MCF 10A (cell line): ENCODE results near the gene SRRD. TPM values are rescaled to one million over a fixed set of nuclear protein-coding genes. Genes with fewer than 3 reads are reported as not detected.

Experiments used
- BruUV-seq: library from RNA; stranded (reverse); fragments of 400-500 nt; replicated peaks from 2 replicates; lab custom pipeline; 2021; lab: Mats Ljungman, UMichigan
- CTCF ChIA-PET: fragments of 300-600 bp; sonication (Branson Sonifier 250); formaldehyde crosslinking; extraction: SDS; loops from one replicate; lab custom pipeline; 2021; ENCODE audit warnings: antibody characterized with exemption, inconsistent platforms; lab: Yijun Ruan, JAX
- POLR2A ChIA-PET: fragments of 300-600, 350-650 bp; sonication (Branson Sonifier 250); formaldehyde crosslinking; extraction: SDS; loops from one replicate; lab custom pipeline; 2020; ENCODE audit warnings: antibody characterized with exemption, inconsistent platforms; lab: Yijun Ruan, JAX
- DNase-seq: peaks from one replicate; pipeline ENCODE4 v3.0.0-alpha.2; 2018; ENCODE audit not compliant: unreplicated experiment
- H3K27ac Mint-ChIP-seq: one replicate; pipeline ENCODE4 v1.8.0; 2022; ENCODE audit warnings: mild to moderate bottlenecking, low read depth, mixed read lengths; ENCODE audit not compliant: unreplicated experiment
- H3K27me3 Mint-ChIP-seq: one replicate; pipeline ENCODE4 v1.8.0; 2022; ENCODE audit warnings: mixed read lengths; ENCODE audit not compliant: insufficient read depth, unreplicated experiment
- H3K36me3 Mint-ChIP-seq: one replicate; pipeline ENCODE4 v1.8.0; 2022; ENCODE audit warnings: mild to moderate bottlenecking, moderate library complexity, mixed read lengths; ENCODE audit not compliant: insufficient read depth, unreplicated experiment
- H3K4me1 Mint-ChIP-seq: one replicate; pipeline ENCODE4 v1.8.0; 2022; ENCODE audit warnings: mixed read lengths; ENCODE audit not compliant: insufficient read depth, unreplicated experiment
- H3K4me3 Mint-ChIP-seq: one replicate; pipeline ENCODE4 v1.8.0; 2022; ENCODE audit warnings: mild to moderate bottlenecking, moderate library complexity, mixed read lengths; ENCODE audit not compliant: unreplicated experiment
- H3K9me3 Mint-ChIP-seq: one replicate; pipeline ENCODE4 v1.8.0; 2022; ENCODE audit warnings: mixed read lengths; ENCODE audit not compliant: unreplicated experiment
- intact Hi-C: fragments of 100-400 bp; cut with micrococcal nuclease; formaldehyde crosslinking; loops from 2 replicates; pipeline ENCODE4 v1.14.1; 2022
- total RNA-seq: library from RNA; stranded (reverse); gene quantifications from 2 replicates; pipeline ENCODE4 v1.2.3, GENCODE V29; 2022
- TF ChIP-seq, protein P1 (sequence below): fragments of 200-600 bp; IDR thresholded peaks from one replicate; pipeline ENCODE4 v1.8.0; 2022; ENCODE audit warnings: antibody characterized with exemption, mild to moderate bottlenecking; ENCODE audit not compliant: unreplicated experiment

The SRRD gene
- total RNA-seq, 1 experiment from 2014 or later = 27.9 TPM

DNA sequence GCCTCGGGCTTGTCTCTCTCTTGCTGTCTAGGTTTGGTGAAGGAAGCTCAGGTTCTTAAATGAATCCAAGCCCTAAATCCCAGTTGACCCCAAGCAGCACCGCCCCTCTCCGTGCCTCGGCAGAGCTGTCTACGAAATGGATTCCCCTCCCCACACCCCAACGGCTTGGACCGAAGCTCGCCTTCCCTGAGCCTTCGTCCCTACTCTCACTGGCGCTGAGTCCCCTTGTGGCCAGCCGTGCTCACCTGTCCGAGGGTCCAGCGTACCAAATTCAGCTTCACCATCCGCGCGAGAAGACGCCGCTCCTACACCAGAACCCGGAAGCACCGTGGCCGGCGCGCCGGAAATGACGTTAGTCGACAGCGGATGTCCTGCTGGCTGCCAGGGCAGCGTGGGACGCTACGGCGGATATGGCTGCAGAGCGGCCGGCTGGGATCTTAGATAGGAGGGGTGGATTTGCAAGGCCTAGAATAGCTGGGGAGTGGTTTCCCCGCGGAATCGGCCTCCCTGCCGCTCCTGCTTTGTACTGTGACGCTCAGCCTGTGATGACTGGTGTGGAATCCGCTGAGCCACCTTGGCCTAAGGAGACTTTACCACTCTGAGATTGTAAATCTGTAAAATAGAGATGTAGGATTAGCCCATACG lies 28.6 kb downstream of the SRRD start, which contains the start of gene TFIP11:
Gene TFIP11, minus strand, starts transcription at position 325 of the 645 bp plus-strand sequence. CDS start 2,201 bp downstream, outside the sequence.
- Mint-ChIP-seq H3K27ac (peak within 1 kb of the TSS; percentile 99), H3K4me1 (peaks cover 16% of the 10 kb centered on the region), H3K27me3 (no peaks in the 10 kb centered on the region), H3K36me3 (peaks cover 37% of the 10 kb centered on the region), H3K4me3 (peak within 1 kb of the TSS; percentile 100), H3K9me3 (no peaks in the 10 kb centered on the region)
- intact Hi-C loops = loop anchor here (5.0 kb wide), 1 partner anchor 80 kb away; the partner anchor contains the start of gene TPST2
- ChIA-PET CTCF (interaction anchor here (0.5 to 1.6 kb wide), 5 partner anchors 9 to 1541 kb away, joined by 3 to 12 read pairs (median 4); no protein-coding TSS in a partner anchor), POLR2A (interaction anchor here (0.6 to 3.9 kb wide), 17 partner anchors 9 to 1562 kb away, joined by 3 to 58 read pairs (median 5); partner anchors contain the start of genes HPS4, SRRD and TPST2)
- peak; percentile 88 for DNase-seq
- no TSS peak for BruUV-seq
- TF ChIP-seq, protein P1, sequence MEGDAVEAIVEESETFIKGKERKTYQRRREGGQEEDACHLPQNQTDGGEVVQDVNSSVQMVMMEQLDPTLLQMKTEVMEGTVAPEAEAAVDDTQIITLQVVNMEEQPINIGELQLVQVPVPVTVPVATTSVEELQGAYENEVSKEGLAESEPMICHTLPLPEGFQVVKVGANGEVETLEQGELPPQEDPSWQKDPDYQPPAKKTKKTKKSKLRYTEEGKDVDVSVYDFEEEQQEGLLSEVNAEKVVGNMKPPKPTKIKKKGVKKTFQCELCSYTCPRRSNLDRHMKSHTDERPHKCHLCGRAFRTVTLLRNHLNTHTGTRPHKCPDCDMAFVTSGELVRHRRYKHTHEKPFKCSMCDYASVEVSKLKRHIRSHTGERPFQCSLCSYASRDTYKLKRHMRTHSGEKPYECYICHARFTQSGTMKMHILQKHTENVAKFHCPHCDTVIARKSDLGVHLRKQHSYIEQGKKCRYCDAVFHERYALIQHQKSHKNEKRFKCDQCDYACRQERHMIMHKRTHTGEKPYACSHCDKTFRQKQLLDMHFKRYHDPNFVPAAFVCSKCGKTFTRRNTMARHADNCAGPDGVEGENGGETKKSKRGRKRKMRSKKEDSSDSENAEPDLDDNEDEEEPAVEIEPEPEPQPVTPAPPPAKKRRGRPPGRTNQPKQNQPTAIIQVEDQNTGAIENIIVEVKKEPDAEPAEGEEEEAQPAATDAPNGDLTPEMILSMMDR = no peak

DNA sequence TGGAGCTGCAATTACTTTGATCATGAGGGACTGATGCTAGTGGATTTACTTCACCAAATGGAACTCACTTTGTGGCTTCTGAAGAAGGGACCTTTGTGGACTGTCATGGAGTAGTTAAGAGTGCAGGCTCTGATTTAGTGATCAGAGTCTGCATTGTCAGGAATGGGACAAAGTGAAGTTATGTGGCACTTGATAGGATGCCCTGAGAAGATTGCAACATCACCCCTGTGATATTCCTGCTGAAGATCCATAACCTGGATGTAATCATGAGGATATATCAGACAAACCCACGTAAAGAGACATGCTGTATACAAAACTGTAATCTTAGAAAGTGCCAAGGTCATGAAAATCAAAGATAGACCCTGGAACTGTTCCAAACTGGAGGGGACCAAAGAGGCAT lies 30.2 kb downstream of the SRRD start:
- peaks cover 23% of the 10 kb centered on the region for H3K36me3 Mint-ChIP-seq
- H3K9me3 Mint-ChIP-seq = no peaks in the 10 kb centered on the region
- POLR2A ChIA-PET = interaction anchor here (1.4 to 3.9 kb wide), 5 partner anchors 10 to 159 kb away, joined by 4 to 58 read pairs (median 12); partner anchors contain the start of genes HPS4 and SRRD
- TF ChIP-seq, protein P1 = no peak
- BruUV-seq = no TSS peak
- CTCF ChIA-PET = interaction anchor here (0.6 to 1.0 kb wide), 2 partner anchors 14 to 65 kb away, joined by 3 read pairs; no protein-coding TSS in a partner anchor
- peak overlapping the region; percentile 99 for H3K27ac Mint-ChIP-seq
- peaks cover 16% of the 10 kb centered on the region for H3K4me1 Mint-ChIP-seq
- H3K27me3 Mint-ChIP-seq = no peaks in the 10 kb centered on the region
- intact Hi-C loops = loop anchor here (5.0 kb wide), 1 partner anchor 78 kb away; the partner anchor contains the start of gene TPST2
- DNase-seq = no peak
- H3K4me3 Mint-ChIP-seq = peak overlapping the region; percentile 100

DNA sequence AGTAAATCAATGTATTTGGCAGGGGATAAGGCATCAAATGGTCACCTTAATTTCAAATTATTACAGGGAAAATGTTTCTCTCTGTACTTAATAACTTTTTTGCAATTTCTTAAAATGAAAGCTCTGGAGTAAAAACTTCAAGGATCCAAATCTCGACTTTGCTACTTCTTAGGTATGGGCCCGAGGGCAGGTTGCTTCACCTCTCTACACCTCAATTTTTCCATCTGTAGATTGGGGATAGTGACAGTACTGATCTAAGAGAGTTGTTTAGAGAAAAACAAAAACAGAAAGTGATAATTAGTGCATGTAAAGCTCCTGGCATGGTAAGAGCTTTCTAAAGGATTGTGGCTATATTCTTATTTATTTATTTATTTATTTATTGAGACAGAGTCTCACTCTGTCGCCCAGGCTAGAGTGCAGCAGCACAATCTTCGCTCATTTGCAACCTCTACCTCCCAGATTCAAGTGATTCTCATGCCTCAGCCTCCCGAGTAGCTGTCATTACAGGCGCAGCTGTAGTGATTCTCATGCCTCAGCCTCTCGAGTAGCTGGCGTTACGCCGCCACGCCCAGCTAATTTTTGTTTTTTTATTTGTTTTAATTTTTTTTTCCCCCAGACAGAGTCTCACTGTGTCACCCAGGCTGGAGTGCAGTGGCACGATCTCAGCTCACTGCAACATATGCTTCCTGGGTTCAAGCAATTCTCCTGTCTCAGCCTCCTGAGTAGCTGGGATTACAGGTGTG lies 30.9 kb downstream of the SRRD start:
- Mint-ChIP-seq H3K9me3 (no peaks in the 10 kb centered on the region), H3K4me1 (peaks cover 16% of the 10 kb centered on the region), H3K27ac (peak overlapping the region; percentile 99), H3K27me3 (no peaks in the 10 kb centered on the region), H3K36me3 (peaks cover 16% of the 10 kb centered on the region), H3K4me3 (peak overlapping the region; percentile 100)
- intact Hi-C loops = loop anchor here (5.0 kb wide), 1 partner anchor 78 kb away; the partner anchor contains the start of gene TPST2
- TF ChIP-seq, protein P1 = no peak
- no peak for DNase-seq
- CTCF ChIA-PET = interaction anchor here (0.6 to 0.9 kb wide), 3 partner anchors 11 to 1374 kb away, joined by 3 read pairs; no protein-coding TSS in a partner anchor
- POLR2A ChIA-PET = interaction anchor here (0.8 to 3.9 kb wide), 3 partner anchors 16 to 129 kb away, joined by 3 to 58 read pairs (median 4); partner anchors contain the start of genes HPS4 and SRRD
- BruUV-seq = no TSS peak
